ENCODE measurements around the gene SPEM2.

GRCh38 chr17:7413346-7413985 is 11.9 kb upstream of the SPEM2 start:
- no peak for TF ChIP-seq POLR2A (IDR thresholded peaks at IDR 0.05)
- TF ChIP-seq, protein P1, sequence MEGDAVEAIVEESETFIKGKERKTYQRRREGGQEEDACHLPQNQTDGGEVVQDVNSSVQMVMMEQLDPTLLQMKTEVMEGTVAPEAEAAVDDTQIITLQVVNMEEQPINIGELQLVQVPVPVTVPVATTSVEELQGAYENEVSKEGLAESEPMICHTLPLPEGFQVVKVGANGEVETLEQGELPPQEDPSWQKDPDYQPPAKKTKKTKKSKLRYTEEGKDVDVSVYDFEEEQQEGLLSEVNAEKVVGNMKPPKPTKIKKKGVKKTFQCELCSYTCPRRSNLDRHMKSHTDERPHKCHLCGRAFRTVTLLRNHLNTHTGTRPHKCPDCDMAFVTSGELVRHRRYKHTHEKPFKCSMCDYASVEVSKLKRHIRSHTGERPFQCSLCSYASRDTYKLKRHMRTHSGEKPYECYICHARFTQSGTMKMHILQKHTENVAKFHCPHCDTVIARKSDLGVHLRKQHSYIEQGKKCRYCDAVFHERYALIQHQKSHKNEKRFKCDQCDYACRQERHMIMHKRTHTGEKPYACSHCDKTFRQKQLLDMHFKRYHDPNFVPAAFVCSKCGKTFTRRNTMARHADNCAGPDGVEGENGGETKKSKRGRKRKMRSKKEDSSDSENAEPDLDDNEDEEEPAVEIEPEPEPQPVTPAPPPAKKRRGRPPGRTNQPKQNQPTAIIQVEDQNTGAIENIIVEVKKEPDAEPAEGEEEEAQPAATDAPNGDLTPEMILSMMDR (IDR thresholded peaks at IDR 0.05) = no peak

Measured in thyroid gland (tissue), 4 donors.